Middle frontal gyrus (tissue), 1 donor: ENCODE data around the gene UPB1.

Experiments used
- DNase-seq: peaks from one replicate; pipeline ENCODE4 v3.0.0-alpha.2; 2015; ENCODE audit warnings: low spot score; ENCODE audit errors: extremely low spot score

Gene UPB1

DNA sequence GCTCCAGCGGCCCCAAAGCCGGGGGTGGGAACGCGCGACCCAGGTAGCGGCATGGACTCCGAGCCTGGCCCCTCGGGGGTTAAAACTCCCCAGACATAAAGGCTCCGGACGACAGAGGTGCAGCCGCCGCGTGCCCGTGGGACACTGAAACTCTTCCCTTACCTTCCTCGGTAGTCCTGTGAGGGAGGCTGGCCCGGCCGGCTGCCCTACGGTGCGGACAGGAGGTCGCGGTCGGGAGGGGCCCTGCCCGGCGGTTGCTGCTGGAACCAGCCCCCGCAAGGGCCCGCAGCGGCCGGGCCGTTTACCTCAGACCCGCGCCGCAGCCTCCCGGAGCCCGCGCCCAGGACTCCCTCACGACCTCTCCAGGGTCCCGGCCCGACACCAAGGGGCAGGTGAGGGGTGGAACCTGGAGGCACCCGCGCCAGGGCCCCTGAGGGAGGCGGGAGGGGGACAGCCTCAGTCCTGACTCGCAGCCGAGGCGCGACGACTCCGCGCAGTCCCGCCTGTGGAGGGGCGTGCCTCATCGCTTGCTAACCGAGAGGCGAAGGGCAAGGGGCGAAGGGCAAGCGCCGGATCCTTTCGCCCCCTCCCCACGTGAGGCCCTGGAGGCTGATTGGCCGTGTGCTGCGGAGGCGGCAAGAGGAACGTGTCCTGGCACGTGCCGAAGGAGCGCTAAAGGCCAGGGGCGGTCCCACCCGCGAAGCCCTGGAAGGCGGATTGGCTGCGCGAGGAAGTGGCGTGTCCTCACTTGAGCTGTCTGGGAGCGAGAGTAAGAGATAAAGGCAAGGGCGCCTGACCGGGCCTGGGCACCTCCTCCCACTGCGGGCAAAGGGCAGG, at the start of gene UPB1:
TSS of gene UPB1 (plus strand) at position 805 of the 837 bp plus-strand sequence. CDS start 72 bp downstream, outside the sequence.
- no peak for DNase-seq

- DNase-seq = no peak
Measured at GRCh38 chr22:24445481-24446259, 49.5 kb upstream of the UPB1 start.

DNA sequence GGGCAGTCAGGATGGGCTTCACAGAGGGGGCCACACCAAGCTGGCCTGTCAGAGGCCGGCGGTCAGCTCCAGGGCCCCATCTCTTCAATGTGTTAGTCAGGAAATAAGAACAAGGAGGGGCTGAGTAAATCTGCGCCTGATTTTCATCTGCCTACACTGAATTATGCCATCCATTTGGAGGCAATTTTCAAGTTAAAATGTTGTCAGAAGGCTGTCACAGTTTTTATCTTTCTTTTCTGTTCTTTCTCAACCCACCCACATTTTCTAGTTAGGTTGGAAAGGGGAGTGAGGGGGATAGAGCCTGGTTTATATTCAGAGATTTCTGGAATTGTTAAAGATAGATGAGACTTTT, 48.9 kb upstream of the UPB1 start:
- DNase-seq = no peak

- no peak for DNase-seq
Measured at GRCh38 chr22:24450610-24451009, 44.5 kb upstream of the UPB1 start.

- DNase-seq = no peak
Measured at GRCh38 chr22:24451162-24451561, 44.0 kb upstream of the UPB1 start.

- DNase-seq = no peak
Measured at GRCh38 chr22:24453853-24454252, 41.3 kb upstream of the UPB1 start.

GRCh38 chr22:24455039-24455438, 40.1 kb upstream of the UPB1 start:
- DNase-seq = no peak

DNA sequence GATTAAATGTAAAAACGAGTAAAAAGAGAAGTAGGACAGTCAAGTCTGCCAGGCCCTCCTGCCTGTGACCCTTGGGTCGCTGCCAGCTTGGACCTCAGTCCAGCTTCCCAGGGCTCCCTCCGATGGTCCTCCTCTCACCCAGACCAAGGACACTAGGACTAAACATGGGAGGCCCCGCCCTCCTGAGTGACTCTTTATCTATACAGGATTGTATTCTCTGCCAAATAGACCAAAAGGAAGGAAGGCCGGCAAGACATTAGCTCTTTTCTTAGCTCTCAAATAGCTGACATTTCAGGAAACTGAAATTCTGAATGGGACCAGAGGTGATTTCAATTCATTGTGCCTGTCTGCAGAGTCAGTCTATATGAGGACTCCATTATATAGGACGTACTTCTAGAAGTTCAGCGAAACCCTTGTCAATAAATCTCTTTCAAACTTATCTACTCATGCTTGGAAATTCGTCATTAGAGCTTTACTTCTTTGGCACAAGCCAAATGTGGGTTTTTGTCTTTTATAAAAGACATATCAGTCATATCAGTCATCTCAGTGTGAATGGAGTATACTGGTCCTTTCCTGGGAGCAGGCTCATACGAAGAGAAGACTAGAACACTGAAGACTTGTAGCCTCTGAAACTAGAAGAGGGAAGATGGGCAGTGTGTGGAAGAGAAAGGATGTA, 39.2 kb upstream of the UPB1 start:
- no peak for DNase-seq

DNA sequence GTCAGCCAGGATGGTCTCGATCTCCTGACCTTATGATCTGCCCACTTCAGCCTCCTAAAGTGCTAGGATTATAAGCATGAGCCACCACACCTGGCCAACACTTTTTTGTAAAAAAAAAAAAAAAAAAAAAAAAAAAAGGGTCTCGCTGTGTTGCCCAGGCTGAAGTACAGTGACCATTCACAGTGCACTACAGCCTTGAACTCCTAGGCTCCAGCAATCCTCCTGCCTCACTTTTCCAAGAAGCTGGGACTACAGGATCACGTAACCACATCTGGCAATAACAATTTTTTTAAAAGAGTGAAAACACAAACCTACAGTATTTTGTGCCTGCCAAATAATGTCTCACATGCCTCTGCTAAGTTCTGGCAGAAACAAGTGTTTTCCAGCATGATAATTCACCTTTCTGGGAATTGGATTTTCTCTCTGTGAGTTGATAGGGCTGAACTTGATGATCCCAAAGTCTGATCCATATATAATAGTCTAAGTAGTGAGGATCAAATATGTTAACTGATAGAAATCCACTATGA, 37.2 kb upstream of the UPB1 start:
- DNase-seq = no peak

GRCh38 chr22:24459911-24460310, 35.2 kb upstream of the UPB1 start:
- DNase-seq = no peak

GRCh38 chr22:24460418-24461089, 34.6 kb upstream of the UPB1 start:
- DNase-seq = no peak

DNA sequence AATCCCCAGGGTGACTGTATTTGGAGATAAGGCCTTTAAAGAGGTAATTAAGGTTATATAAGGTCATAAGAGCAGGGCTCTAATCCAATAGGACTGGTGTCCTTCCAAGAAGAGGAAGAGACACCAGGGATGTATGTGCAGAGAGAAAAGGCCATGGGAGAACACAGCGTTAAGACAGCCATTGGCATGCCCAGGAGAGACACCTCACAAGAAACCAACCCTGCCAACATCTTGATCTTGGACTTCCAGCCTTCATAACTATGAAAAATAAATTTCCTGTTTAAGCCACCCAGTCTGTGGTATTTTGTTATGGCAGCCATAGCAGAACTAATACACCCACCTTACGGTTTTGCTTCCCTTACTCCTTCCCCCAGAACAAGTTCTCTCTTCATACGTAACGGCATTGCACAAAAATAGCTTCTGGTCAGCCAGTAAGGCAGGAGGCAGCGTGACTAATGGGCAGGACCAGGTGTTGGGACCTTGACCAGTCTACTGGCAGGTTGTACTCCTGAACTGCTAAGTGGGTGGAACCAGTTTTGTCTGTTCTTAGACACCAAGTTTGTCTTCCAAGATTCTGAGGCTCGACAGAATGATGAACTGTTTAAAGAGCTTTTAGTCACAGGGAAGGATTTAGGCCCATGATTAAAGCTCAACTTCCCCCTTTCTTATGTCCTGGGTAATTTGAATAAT, 31.9 kb upstream of the UPB1 start:
- no peak for DNase-seq

DNA sequence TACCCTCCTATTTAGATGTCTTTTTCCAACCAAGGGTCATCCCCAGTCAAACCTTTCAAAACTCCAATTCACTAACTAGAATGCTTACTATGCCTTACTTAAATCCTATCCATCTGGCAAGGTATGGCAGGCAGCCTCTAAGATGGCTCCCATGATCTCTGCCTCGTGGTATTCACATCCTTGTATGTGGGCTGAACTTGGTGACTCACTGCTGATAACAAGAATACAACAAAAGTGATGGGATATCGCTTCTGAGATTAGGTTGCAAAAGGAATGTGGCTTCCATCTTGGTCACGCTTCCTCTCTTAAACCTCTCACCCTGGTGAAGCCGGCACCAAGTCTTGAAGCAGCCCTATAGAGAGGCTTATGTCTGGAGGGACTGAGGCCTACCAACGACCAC, 29.6 kb upstream of the UPB1 start:
- DNase-seq = no peak

DNA sequence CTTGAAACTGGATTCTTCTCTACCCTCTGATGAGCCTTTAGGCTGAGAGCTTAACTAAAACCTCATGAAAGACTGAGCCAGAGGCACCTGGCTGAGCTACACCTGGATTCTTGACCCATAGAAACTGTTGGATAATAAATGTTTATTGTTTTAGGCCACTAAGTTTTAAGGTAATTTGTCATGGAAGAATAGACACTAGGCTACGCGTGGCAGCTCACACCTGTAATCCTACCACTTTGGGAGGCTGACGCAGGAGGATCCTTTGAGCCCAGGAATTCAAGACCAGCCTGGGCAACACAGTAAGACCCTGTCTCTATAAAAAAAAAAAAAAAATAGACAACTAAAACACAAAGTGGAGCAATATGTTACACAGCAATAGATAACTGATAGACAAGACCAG, 29.2 kb upstream of the UPB1 start:
- no peak for DNase-seq

GRCh38 chr22:24466716-24467328, 28.3 kb upstream of the UPB1 start:
- DNase-seq = no peak

GRCh38 chr22:24467340-24467739, 27.8 kb upstream of the UPB1 start:
- DNase-seq = no peak

DNA sequence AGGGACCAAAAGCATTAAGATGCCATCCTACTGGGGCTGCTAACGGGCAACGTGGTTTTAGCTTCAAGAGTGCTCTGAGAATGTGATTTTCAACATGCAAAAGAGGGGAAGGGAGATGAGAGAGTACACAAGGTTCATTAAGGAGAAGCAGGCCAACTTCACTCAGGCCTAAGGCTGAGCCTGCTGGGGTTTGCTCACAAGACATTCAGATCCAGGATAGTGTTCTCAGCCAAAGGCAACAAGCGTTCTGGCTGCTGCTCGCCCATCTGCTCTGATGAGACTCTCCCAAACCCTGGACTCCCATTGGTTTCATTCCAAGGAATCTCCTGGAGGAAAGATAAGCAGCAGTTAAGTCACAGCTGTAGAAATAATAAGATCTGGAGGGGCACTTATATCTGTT, 23.6 kb upstream of the UPB1 start:
- DNase-seq = no peak

- no peak for DNase-seq
Measured at GRCh38 chr22:24473284-24473683, 21.8 kb upstream of the UPB1 start.

- no peak for DNase-seq
Measured at GRCh38 chr22:24474221-24474620, 20.9 kb upstream of the UPB1 start.

GRCh38 chr22:24474649-24475255, 20.4 kb upstream of the UPB1 start:
- DNase-seq = no peak
